SH-SY5Y (cell line): ENCODE data around the gene SMARCAL1.

Experiments used
- GATA2 ChIP-seq: IDR thresholded peaks from 2 replicates; pipeline ENCODE4 v1.6.1; 2011; ENCODE audit warnings: mild to moderate bottlenecking, low read depth, low read length
- GATA3 ChIP-seq: IDR thresholded peaks from 2 replicates; pipeline ENCODE4 v1.6.1; 2011; ENCODE audit warnings: low read depth, mild to moderate bottlenecking, low read length, moderate library complexity

GRCh38 chr2:216501854-216502253 is 89.6 kb downstream of the SMARCAL1 start:
- TF ChIP-seq GATA2 (no peak), GATA3 (no peak)
